ENCODE results near the gene PTP4A2.

The PTP4A2 gene

DNA sequence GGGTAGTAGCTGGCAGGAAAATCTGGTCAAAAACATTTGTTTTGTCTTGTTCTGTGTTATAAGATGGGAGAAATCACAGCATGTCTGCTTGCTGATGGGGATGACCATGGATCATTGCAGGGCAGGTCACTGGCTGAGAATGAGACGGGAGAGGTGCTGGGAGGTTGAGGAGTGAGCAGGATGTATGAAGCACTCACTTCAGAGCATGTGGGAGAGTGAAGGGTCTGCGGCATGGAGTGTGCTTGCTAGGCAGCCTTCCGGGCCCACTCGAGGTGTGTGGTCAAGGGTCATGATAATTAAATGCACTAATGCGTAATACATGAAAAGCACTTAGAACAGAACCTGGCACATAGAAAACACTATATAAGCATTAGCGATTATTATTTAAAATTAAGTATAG, 80.3 kb downstream of the PTP4A2 start:
- no peak for DNase-seq

Measured in suppressor macrophage (primary cell).